C4-2B (cell line): Measurements from ENCODE around the gene CREB3L1.

Source experiments
- H3K27ac ChIP-seq: fragments of 450-650 bp; 2 replicates; pipeline ENCODE4 v1.5.1; 2017
- ZFX ChIP-seq: fragments of 450-650 bp; IDR thresholded peaks from 2 replicates; pipeline ENCODE4 v1.6.1; 2017
- TF ChIP-seq, protein P1 (sequence below): fragments of 450-650 bp; conservative IDR thresholded peaks from 2 replicates; pipeline ENCODE4 v1.5.1; 2017; ENCODE audit warnings: mild to moderate bottlenecking

CREB3L1 gene

DNA sequence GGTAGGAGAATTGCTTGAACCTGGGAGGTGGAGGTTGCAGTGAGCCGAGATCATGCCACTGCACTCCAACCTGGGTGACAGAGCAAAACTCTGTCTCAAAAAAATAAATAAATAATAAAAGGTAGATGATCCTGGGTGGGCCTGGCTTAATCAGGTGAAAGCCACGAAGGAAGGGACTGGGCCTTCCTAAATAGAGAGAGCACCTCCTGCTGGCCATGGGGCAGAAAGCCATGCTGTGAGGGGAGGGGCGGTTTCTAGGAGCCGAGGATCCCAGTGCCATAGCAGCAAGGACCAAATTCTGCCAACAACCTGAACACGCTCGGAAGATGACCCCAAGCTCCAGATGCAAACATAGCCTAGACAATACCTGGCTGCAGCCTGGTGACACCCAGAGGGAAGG, 45.3 kb downstream of the CREB3L1 start:
- H3K27ac ChIP-seq = no peak overlapping the region
- no peak for TF ChIP-seq ZFX
- TF ChIP-seq, protein P1, sequence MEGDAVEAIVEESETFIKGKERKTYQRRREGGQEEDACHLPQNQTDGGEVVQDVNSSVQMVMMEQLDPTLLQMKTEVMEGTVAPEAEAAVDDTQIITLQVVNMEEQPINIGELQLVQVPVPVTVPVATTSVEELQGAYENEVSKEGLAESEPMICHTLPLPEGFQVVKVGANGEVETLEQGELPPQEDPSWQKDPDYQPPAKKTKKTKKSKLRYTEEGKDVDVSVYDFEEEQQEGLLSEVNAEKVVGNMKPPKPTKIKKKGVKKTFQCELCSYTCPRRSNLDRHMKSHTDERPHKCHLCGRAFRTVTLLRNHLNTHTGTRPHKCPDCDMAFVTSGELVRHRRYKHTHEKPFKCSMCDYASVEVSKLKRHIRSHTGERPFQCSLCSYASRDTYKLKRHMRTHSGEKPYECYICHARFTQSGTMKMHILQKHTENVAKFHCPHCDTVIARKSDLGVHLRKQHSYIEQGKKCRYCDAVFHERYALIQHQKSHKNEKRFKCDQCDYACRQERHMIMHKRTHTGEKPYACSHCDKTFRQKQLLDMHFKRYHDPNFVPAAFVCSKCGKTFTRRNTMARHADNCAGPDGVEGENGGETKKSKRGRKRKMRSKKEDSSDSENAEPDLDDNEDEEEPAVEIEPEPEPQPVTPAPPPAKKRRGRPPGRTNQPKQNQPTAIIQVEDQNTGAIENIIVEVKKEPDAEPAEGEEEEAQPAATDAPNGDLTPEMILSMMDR = no peak; the same call in 1 of the 2 replicates

- no peak overlapping the region for H3K27ac ChIP-seq
- no peak for TF ChIP-seq ZFX
- TF ChIP-seq, protein P1 = no peak
Observed at GRCh38 chr11:46326813-46327416, 49.5 kb downstream of the CREB3L1 start.

DNA sequence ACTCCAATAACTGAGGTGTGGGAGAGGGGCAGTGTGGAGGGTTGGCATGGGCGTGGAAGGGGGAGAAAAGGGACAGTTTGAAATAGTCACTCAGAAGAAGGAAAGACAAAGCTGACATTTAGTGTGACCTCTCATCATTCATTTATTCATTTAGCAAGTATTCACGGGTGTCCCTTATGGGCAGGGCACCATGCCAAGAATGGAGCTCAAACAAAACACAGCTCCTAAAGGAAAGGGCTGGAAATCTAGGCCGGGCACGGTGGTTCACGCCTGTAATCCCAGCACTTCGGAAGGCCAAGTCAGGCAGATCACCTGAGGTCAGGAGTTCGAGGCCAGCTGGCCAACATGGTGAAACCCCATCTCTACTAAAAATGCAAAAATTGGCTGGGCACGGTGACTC, 50.4 kb downstream of the CREB3L1 start:
- no peak overlapping the region for H3K27ac ChIP-seq
- TF ChIP-seq ZFX = no peak
- TF ChIP-seq, protein P1 = no peak

GRCh38 chr11:46330154-46330553, 52.7 kb downstream of the CREB3L1 start:
- no peak overlapping the region for H3K27ac ChIP-seq
- TF ChIP-seq ZFX = no peak
- TF ChIP-seq, protein P1 = no peak

DNA sequence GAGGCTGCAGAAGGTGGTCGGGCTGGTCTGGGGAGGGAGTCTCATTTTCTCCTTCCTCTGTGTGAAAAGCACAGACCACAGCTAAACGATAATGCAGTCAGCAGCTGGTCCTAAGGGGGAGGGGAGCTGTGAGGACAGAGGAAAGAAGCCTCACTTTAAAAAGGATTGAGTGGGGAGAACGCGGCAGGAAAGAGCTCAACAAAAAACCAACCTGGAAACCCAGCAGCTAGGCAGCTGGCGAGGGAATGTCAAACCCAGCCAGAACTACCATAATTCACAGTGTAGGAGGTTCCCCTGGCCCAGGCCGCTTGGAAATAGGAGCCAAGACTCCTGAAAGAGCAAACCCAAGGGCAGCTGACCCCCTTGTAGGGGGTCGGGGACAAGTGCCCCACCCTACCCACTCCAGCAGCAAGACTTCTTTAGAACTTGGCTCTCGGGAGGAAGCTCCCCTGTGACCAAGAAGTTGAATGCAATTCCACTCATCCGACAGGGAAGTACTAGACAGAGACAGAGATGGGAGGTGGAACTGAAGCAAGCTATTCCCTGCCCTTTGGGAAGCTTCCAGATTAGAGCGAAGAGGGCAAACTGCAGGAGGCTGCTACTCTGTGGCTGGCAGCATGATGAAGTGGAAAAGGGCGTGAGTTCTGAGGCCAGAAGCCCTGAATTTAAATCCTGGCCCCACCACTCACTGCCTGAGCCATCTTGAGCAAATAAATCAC, 53.3 kb downstream of the CREB3L1 start:
- no peak overlapping the region for H3K27ac ChIP-seq
- TF ChIP-seq, protein P1 = no peak
- TF ChIP-seq ZFX = no peak

DNA sequence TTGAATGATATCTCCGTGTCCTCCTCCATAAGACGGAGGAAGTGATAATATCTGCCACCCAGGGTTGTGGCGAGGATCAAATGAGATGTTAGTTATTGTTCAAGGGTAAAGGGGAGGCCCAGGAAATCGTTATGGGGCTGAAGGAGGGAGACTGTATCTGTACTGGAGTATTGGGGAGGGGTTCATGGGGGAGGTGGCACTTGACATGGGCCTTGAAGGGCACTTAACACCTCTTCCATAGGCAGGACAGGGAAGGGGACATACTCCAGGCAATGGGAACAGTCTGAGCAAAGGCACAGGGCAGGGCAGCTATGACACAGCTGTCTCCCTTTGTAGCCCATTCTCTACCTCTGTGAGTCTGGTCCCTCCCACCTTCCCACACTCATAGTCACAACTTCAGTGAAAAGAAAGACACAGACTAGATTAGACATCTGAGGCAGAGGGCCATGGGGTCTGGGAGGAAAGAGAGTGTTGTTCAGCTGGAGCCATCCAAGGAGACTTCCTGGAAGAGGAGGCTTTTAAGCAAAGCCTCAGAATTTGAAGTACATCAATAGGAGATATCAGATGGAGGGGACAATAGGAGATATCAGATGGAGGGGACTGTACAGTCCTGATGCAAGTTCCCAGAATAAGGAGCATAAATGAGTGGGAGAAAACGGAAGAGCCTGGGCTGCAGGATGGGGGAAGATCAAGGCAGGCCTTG, 54.0 kb downstream of the CREB3L1 start:
- H3K27ac ChIP-seq = no peak overlapping the region
- TF ChIP-seq ZFX = no peak
- TF ChIP-seq, protein P1 = no peak

DNA sequence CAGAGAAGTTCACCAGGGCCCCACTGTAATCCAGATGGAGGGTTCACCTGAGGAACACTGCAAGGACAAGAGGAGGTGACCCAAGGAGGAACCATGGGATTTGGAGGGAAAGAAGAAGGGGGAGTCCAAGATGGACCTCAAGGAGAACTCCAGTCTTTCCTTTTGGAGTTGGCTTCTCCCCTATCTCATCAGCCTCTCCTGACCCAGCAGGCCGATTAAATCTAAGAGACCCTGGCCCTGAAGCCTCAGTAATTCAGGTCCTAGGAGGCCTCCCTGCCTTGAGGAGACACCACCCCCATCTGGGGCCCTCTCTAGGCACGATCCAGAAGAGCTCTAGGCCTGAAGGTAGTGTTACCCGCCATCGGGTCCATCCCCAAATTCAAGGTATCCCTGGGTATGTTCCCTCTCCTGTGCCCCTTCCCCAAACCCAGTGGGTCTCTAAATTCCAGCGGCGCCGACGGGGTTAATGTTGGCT, 54.7 kb downstream of the CREB3L1 start:
- TF ChIP-seq ZFX = no peak
- TF ChIP-seq, protein P1 = no peak
- no peak overlapping the region for H3K27ac ChIP-seq
